ENCODE results near the gene PARD3B. TPM values are rescaled to one million over a fixed set of nuclear protein-coding genes. Genes with fewer than 3 reads are reported as not detected.
A peak's percentile ranks its signal among the peaks of the same experiment; 100 is the strongest.

Gene PARD3B
- total RNA-seq, 1 experiment from 2014 or later, result 5.1 TPM

- peaks cover 10% of the 10 kb centered on the region; the same call in 1 of the 2 replicates for H3K9me3 ChIP-seq (replicated peaks)
- H3K4me3 ChIP-seq, result no peak overlapping the region
- H3K27me3 ChIP-seq, result no peaks in the 10 kb centered on the region
- H3K27ac ChIP-seq, result no peak overlapping the region
- H3K36me3 ChIP-seq, result no peaks in the 10 kb centered on the region
- H3K4me1 ChIP-seq, result peaks cover 38% of the 10 kb centered on the region
- DNase-seq, result no peak
Measured at GRCh38 chr2:205058409-205058808, 513.1 kb downstream of the PARD3B start.

DNA sequence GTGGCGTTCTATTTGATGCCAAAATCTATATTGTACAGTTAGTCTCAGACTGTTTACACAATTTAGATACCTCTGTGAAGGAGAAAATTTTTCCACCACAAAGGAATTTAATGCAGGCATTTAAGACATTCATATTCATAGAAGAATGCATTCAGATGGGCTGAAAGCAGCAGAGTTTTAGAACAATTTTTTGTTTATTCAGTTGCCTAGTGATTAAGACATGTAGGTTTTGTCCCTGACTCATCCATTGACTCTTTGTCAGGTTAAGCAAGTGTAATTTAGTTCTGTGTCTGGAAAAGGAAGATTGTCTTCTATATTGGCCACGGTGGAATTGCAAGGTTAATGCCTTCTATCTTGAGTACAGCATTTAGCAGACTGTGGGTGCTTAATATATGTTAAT is 515.0 kb downstream of the PARD3B start:
- Histone ChIP-seq H3K9me3 (replicated peaks) (peaks cover 7% of the 10 kb centered on the region; the same call in 1 of the 2 replicates), H3K27ac (peak overlapping the region; percentile 51), H3K4me1 (peaks cover 21% of the 10 kb centered on the region), H3K27me3 (no peaks in the 10 kb centered on the region), H3K4me3 (no peak overlapping the region), H3K36me3 (no peaks in the 10 kb centered on the region)
- peak; percentile 6 to 63 for DNase-seq

- no peak overlapping the region for H3K4me3 ChIP-seq
- H3K36me3 ChIP-seq, result no peaks in the 10 kb centered on the region
Measured at GRCh38 chr2:205066081-205066480, 520.8 kb downstream of the PARD3B start.

DNA sequence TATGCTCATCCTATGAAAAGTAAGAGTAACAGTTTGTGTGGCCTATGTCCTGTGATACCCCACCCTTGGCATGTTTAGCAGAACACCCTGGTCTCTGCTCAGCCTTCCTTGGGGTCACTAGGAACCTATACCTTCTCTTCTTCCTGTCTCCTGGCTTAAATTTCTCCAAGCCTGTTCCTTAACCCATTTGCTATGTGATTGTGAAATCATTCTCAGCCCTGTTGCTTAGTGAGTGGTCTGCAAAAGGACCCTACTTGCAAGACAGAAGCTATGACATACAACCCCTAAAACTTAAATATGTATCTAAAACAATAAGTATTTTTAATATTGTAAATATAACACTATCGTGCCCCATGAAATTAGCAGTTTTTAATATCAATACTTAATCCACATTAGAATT is 524.7 kb downstream of the PARD3B start:
- no peaks in the 10 kb centered on the region for H3K27me3 ChIP-seq
- H3K36me3 ChIP-seq, result no peaks in the 10 kb centered on the region
- H3K9me3 ChIP-seq (replicated peaks), result no peaks in the 10 kb centered on the region
- H3K4me1 ChIP-seq, result peaks cover 3% of the 10 kb centered on the region; the same call in 1 of the 2 replicates
- H3K4me3 ChIP-seq, result no peak overlapping the region
- no peak for DNase-seq
- no peak overlapping the region for H3K27ac ChIP-seq

More at GRCh38 chr2:205066081-205066480, 520.8 kb downstream of the PARD3B start:
- no peaks in the 10 kb centered on the region for H3K27me3 ChIP-seq
- peaks cover 3% of the 10 kb centered on the region for H3K4me1 ChIP-seq
- no peak overlapping the region for H3K27ac ChIP-seq
- DNase-seq, result no peak
- no peaks in the 10 kb centered on the region for H3K9me3 ChIP-seq (replicated peaks)

GRCh38 chr2:205070889-205071288 is 525.6 kb downstream of the PARD3B start:
- H3K9me3 ChIP-seq (replicated peaks), result no peaks in the 10 kb centered on the region
- no peaks in the 10 kb centered on the region for H3K36me3 ChIP-seq
- no peak overlapping the region for H3K4me3 ChIP-seq
- H3K27me3 ChIP-seq, result no peaks in the 10 kb centered on the region
- DNase-seq, result no peak
- peaks cover 3% of the 10 kb centered on the region; the same call in 1 of the 2 replicates for H3K4me1 ChIP-seq
- no peak overlapping the region for H3K27ac ChIP-seq

DNA sequence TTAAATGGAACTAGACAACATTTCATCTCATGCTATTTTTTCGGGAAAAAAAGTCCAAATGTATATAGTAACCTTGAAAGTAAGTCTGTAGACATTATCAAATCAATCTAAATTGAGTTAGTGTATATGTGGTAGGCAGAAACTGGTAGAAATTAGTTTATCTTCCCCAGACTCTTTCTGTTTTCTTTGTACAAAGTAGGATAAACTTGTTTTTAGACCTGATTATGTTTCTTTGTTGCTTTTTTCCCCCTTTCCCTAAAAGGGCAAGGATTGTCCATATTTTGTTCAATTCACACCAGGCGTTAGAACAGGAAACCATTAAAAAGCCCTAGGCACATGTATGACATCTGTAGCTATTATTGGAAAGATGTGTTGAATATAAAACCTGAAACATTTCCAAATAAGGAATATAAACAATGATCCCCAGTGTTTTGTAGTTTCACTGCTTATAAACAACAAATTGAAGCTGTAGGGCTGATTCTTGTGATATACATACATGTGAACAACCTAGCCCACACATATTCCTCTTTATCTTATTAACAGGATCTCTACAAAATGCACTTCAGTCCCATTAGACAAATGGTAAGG is 528.3 kb downstream of the PARD3B start:
- H3K4me3 ChIP-seq, result no peak overlapping the region
- no peak for DNase-seq
- H3K27ac ChIP-seq, result no peak overlapping the region
- H3K4me1 ChIP-seq, result no peaks in the 10 kb centered on the region
- H3K36me3 ChIP-seq, result no peaks in the 10 kb centered on the region
- no peaks in the 10 kb centered on the region for H3K9me3 ChIP-seq (replicated peaks)
- no peaks in the 10 kb centered on the region for H3K27me3 ChIP-seq

DNA sequence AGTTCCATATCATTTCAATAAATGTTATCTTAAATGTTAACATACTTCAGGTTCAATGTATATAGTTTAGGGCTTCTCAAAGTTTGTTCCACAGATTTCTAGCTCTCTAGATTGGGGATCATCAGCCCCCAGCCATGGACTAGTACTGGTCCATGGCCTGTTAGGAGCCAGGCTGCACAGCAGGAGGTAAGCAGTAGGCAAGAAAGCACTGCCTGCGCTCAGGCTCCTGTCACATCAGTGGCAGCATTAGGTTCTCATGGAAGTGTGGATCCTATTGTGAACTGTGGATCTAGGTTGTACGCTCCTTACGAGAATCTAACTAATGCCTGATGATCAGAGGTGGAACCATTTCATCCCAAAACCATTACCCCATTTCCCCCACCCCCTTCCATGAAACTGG is 531.1 kb downstream of the PARD3B start:
- DNase-seq, result no peak
- H3K36me3 ChIP-seq, result no peaks in the 10 kb centered on the region
- H3K4me1 ChIP-seq, result no peaks in the 10 kb centered on the region
- no peaks in the 10 kb centered on the region for H3K9me3 ChIP-seq (replicated peaks)
- H3K27ac ChIP-seq, result no peak overlapping the region
- no peaks in the 10 kb centered on the region for H3K27me3 ChIP-seq
- no peak overlapping the region for H3K4me3 ChIP-seq

DNA sequence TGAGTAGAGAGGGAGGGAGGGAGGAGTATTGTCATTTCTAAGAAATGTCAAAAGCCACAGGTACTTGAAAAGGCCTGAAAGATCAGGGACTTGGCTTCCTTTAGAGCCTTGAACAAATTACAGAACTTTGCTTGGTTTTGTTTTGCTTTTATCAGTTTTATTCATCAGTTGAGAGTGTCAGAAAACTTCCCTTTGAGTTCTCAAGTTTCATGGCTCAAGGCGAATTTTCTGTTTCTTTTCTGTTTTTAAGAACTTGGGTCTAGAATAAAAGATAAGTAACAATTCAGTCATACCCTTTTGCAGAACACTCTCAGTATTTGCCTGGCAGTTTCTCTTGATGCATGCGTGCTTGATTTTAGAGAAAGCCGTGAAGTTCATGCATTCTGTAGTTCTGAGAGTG is 531.9 kb downstream of the PARD3B start:
- H3K27me3 ChIP-seq, result no peaks in the 10 kb centered on the region
- H3K4me3 ChIP-seq, result no peak overlapping the region
- no peaks in the 10 kb centered on the region for H3K4me1 ChIP-seq
- H3K36me3 ChIP-seq, result no peaks in the 10 kb centered on the region
- no peaks in the 10 kb centered on the region; the same call in 1 of the 2 replicates for H3K9me3 ChIP-seq (replicated peaks)
- DNase-seq, result no peak
- no peak overlapping the region for H3K27ac ChIP-seq

GRCh38 chr2:205078762-205079161 is 533.5 kb downstream of the PARD3B start:
- Histone ChIP-seq H3K9me3 (replicated peaks) (no peaks in the 10 kb centered on the region; the same call in 1 of the 2 replicates), H3K27me3 (no peaks in the 10 kb centered on the region), H3K4me3 (no peak overlapping the region), H3K36me3 (no peaks in the 10 kb centered on the region), H3K4me1 (no peaks in the 10 kb centered on the region), H3K27ac (no peak overlapping the region)
- DNase-seq, result no peak

DNA sequence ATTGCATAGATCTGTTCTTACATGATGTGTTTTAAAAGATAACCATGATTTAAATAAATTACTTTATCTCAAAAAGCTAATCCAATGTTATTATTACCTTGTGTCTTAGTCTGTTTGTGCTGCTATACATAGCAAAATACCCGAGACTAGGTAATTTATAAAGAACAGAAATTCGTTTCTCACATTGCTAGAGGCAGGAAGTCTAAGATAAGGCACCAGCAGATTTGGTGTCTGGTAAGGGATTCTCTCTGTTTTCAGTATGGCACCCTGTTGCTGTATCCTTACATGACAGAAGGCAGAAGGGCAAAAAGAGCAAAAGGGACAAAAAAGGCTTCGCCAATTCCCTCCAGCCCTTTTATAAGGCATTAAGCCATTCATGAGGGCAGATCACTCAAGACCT is 533.9 kb downstream of the PARD3B start:
- no peak overlapping the region for H3K4me3 ChIP-seq
- H3K27me3 ChIP-seq, result no peaks in the 10 kb centered on the region
- H3K36me3 ChIP-seq, result no peaks in the 10 kb centered on the region
- H3K4me1 ChIP-seq, result no peaks in the 10 kb centered on the region
- H3K27ac ChIP-seq, result no peak overlapping the region
- DNase-seq, result no peak
- no peaks in the 10 kb centered on the region; the same call in 1 of the 2 replicates for H3K9me3 ChIP-seq (replicated peaks)

GRCh38 chr2:205086662-205087061 is 541.4 kb downstream of the PARD3B start:
- DNase-seq, result no peak
- no peaks in the 10 kb centered on the region for H3K27me3 ChIP-seq
- no peak overlapping the region for H3K4me3 ChIP-seq
- H3K36me3 ChIP-seq, result no peaks in the 10 kb centered on the region
- no peak overlapping the region for H3K27ac ChIP-seq
- H3K4me1 ChIP-seq, result no peaks in the 10 kb centered on the region
- H3K9me3 ChIP-seq (replicated peaks), result no peaks in the 10 kb centered on the region; the same call in 1 of the 2 replicates

- Histone ChIP-seq H3K36me3 (no peaks in the 10 kb centered on the region), H3K9me3 (replicated peaks) (no peaks in the 10 kb centered on the region), H3K27ac (no peak overlapping the region), H3K4me3 (no peak overlapping the region), H3K4me1 (no peaks in the 10 kb centered on the region), H3K27me3 (no peaks in the 10 kb centered on the region)
- no peak for DNase-seq
Measured at GRCh38 chr2:205087862-205088261, 542.6 kb downstream of the PARD3B start.

GRCh38 chr2:205089958-205090357 is 544.7 kb downstream of the PARD3B start:
- no peaks in the 10 kb centered on the region for H3K27me3 ChIP-seq
- H3K36me3 ChIP-seq, result no peaks in the 10 kb centered on the region
- DNase-seq, result no peak
- H3K27ac ChIP-seq, result no peak overlapping the region
- no peaks in the 10 kb centered on the region; the same call in 1 of the 2 replicates for H3K4me1 ChIP-seq
- no peaks in the 10 kb centered on the region for H3K9me3 ChIP-seq (replicated peaks)
- no peak overlapping the region for H3K4me3 ChIP-seq

DNA sequence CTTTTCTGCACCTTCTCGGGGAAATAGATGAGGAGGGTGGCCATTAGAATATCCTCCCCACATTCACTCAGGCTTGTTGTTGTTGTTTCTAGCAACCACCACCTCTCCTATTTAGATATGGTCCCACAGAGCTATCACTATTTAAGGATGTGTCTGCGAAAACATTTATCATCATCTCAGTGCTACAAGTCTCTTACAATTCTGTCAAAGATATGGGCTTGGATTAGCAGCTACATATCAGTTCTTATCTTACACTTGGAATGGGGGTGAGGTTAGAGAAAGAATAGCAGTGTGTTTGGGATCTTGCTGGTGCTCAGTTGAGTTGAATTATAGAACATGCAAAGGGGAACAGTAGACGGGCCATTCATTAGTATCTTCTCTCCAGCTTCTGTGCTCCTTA is 546.1 kb downstream of the PARD3B start:
- H3K4me1 ChIP-seq, result peaks cover 3% of the 10 kb centered on the region
- H3K9me3 ChIP-seq (replicated peaks), result no peaks in the 10 kb centered on the region
- H3K36me3 ChIP-seq, result no peaks in the 10 kb centered on the region
- H3K27me3 ChIP-seq, result no peaks in the 10 kb centered on the region
- DNase-seq, result no peak
- H3K27ac ChIP-seq, result no peak overlapping the region
- no peak overlapping the region for H3K4me3 ChIP-seq

GRCh38 chr2:205094031-205094430 is 548.8 kb downstream of the PARD3B start:
- Histone ChIP-seq H3K27me3 (no peaks in the 10 kb centered on the region), H3K9me3 (replicated peaks) (no peaks in the 10 kb centered on the region)
- DNase-seq, result no peak

GRCh38 chr2:205103699-205104098 is 558.4 kb downstream of the PARD3B start:
- H3K9me3 ChIP-seq (replicated peaks), result no peaks in the 10 kb centered on the region
- H3K36me3 ChIP-seq, result no peaks in the 10 kb centered on the region
- no peak for DNase-seq
- H3K27ac ChIP-seq, result no peak overlapping the region
- no peak overlapping the region for H3K4me3 ChIP-seq
- H3K27me3 ChIP-seq, result no peaks in the 10 kb centered on the region
- peaks cover 5% of the 10 kb centered on the region for H3K4me1 ChIP-seq

More at GRCh38 chr2:205094031-205094430, 548.8 kb downstream of the PARD3B start:
- Histone ChIP-seq H3K27ac (no peak overlapping the region), H3K4me3 (no peak overlapping the region), H3K36me3 (no peaks in the 10 kb centered on the region), H3K4me1 (peaks cover 12% of the 10 kb centered on the region)
